DMS114 treated with DMSO at 0.1 percent for 48 hours (cell line): ENCODE results near the gene LEPROT.

Experiments used
- DNase-seq: peaks from one replicate; lab custom pipeline; 2025; ENCODE audit not compliant: unreplicated experiment; lab: John Stamatoyannopoulos, UW

LEPROT gene

DNA sequence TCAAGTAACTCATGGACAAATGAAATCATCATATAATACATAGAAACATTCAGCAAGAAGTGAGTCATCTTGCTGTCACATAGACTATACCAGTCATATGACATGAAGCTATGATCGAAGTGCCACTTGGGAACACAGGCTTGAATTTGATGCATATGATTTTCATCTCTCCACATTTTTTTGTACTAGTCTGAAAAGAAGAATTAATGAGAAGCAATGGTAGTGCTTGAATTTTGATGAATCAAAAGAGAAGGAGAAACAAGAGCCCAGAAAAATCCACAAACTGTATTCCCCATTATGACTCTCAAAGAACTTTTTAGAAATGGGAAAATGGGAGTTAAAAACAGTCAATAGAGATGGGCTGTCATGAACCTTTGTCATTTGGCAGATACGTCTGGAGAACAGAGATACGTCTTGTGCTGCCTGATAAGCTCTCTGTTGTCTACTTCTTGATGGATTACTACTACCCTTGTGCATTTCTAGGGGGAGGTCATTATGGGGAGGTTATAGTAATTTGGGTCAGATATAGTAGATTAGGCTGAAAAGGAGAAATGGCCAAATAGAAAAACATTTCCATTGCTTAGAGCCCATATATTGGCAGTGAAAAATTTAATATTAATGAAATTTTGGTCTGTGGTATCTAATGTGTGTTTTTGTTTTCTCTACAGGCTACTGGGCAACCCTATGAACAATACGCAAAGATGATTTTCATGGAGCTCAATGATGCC lies 8.0 kb upstream of the LEPROT start:
- DNase-seq = no peak

DNA sequence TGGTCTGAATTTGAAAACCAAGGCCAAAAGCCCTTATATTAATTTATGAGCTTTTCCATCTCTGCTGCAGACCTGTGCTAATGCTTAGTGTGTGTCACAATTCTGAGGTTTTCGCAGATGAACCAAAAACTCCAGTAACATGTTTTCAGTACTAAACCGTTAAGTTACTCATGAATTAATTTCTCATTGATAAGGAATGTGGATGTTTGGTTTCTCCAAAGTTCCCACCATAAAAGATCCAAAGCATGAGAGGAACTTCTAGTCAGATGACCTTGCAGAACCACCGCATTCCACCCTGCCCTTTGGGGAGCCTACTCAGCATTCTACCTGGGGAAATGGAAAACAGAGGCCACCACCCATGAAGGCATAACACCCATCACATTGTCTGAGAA lies 7.5 kb upstream of the LEPROT start:
- no peak for DNase-seq

DNA sequence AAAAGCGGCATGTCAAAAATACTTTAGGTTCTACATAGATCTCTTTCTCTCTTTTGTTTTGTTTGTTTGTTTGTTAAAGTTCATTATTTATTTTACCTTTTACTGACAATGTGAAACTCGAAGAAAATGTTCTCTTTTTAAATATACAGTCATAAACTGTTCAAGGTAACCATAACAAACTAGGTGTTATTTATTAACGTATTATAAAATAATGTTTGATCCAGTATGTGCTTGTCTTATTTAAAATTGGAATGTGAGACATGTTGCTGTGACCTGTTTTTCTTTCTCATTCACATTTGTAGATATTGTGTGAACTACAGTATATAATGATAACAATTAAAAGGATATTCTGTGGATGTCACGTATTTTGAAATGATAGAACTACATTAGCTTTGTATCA lies 5.9 kb upstream of the LEPROT start:
- no peak for DNase-seq

DNA sequence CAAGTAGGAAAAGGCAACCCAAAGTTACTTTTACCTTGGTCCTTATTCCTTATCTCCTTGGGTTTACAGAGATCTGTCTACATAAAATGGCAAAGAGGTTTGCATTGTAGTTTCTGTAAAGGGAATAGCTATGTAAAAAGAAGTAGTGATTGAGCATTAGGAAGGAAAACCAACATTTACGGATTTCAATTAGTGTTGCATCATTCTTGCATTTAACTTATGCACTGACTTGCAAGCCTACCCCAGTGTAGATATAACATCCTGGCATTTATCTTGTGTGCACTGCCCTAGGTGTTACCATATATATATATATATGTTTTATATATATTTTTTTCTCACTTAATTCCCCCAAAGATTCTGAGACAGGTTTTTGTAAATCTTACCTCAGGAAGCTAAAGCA lies 3.7 kb upstream of the LEPROT start:
- no peak for DNase-seq

DNA sequence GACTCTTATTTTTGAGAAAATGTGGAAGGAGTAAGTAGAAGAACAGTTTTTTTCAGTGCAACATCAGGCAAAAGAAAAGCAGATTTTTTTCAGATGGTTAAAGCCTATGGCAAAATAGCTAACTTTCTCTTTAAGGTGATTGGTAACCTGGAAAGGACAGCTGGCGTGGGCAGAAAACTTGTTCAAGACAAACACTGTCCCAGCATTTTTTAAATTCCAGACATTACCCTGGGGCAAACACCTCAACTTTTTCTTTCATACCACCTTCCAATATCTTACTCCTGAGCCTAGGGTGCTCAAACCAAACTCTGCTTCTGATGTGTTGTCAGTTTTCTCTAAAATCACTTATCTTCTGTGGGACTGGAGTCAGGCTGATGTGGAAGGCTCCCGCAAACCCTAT lies 2.7 kb upstream of the LEPROT start:
- no peak for DNase-seq

DNA sequence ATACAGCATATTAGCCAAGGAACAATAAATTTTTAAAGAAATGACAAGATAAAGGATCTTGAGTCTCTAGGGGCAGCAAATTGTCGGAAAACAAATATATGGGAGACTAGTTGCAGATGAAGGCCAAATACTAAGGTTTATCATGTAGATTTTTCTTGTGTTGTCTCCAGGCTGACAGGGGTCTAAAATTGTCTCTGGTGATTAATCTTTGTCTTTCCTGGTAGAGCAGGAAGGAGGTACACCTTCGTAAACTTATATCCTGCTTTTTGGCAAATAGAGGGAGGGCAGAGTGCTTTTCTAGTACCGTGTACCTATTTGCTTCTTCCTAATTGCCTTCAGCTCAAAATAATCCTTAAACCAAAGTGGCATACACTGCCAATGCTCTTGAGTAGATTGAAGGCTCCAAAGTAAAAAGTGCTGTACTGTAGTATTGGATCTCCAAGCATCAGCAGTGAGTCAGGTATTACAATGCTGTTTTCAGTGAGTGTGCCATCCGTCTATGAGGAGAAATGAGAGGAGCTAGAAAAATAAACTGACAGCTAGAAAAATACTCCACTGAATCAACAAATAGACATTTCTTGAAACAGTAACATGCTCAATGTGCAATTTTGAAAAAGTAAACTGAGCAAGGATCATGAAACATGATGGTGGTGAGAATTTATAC lies 1.8 kb upstream of the LEPROT start:
- no peak for DNase-seq

DNA sequence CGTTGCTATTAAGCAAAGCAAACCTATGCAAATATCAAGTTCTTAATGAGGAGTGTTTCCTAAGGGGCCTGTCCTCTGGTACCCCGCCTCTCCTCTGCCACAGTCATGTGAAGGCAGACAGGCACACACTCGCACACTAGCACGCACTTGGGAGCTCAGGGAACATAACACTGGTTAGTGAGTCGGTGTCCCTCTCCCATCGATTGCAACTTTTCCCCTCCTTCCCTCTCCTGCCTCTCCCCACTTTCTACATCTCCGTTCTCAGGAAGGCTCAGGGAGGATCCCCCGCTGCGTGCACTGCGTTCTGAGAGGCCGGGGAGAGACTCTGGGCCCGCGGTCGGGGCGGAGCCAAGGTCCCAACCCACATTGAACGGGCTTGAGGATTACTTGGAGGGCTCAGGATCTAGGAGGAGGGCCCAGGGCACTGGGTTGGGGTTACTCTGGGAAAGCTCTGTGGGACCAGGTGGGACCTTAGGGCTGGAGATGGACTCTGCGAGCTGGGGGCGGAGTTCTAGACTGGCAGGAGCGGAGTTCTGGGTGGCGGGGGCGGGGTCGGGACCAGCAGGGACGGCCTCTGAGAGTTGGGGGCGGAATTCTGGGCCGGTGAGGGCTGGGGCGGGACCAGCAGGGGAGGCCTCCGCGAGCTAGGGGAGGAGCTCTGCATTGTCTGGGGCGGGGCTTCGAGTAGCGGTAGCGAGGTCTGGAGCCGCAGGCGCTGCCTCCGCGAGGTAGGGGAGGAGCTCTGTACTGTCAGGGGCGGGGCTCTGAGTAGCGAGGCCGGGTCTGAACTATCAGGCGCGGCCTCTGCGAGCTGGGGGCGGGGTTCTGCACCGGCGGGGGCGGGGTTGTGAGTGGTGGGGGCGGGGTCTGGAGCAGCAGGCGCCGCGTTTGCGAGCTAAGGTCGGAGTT lies 533 bp upstream of the LEPROT start:
- peak; percentile 94 for DNase-seq

DNA sequence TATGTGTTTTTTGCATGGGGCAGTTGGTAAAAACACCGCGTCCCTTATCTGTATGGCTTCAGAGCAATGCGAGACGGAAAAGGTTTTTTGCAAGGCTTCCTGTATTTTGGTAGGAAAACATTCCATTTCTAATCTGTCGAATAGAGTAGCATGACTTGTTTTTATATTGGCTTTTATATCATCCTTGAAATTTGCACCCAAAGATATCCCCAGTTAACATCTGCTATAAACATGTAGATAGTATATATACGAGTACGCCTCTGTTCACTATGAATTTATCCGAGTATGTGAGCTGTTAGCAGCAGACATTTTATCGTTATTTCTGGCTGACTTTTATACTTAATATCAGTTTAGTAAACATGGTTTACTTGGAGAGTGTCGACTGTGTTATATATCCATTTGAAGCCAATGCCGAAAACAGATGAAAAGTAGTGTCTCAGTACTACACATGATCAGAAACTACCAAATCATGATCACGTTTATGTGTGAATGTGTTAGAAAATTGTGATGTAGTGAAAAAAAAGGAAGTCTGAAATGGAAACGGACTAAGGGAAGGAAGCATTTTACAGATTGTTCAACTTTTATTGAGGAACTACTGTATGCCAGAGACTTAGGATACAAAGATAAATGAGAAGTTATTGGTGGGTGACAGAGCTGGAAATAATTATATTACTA lies 1.0 kb downstream of the LEPROT start:
- DNase-seq = no peak

DNA sequence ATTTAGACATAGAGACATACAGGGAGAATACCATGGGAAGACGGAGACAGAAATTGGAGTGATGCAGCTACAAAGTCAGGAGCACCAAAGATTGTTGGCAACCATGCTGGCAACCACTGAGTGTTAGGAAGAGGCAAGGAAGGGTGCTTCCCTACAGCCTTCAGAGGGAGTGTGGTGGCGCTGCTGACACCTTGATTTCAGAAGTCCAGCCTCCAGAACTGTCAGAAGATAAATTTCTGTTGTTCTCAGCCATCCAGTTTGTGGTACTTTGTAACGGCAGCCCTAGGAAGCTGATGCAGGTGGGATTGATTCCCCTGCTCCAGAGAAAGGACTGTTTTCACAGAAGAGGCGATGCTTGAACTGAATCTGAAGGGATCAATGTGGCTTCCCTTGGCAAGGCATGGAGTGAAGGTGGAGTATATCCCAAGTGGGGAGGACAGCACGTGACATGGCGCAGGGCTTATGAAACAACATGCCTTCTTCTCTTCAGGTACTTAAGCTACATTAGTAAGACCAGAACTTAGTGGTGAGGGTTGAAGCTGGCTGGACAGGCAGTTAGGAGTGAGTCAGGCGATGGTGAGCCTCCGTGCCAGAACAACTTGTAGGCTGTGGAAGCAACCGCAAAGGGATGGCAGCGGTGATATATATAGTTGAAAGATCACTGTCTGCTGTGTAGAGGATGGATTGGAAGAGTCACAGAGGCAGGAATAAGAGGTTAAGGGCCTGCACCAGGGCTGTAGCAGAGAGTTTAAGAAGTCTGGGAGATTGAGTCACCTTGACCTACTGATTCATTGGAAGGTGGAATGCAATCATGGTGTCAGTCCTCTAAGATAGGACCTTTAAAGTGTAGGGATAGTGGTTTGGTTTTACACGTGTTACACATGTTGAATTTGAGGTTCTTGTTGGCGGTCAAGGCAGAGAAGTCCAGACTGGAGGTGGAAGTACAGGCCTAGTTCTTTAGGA lies 2.1 kb downstream of the LEPROT start:
- no peak for DNase-seq

DNA sequence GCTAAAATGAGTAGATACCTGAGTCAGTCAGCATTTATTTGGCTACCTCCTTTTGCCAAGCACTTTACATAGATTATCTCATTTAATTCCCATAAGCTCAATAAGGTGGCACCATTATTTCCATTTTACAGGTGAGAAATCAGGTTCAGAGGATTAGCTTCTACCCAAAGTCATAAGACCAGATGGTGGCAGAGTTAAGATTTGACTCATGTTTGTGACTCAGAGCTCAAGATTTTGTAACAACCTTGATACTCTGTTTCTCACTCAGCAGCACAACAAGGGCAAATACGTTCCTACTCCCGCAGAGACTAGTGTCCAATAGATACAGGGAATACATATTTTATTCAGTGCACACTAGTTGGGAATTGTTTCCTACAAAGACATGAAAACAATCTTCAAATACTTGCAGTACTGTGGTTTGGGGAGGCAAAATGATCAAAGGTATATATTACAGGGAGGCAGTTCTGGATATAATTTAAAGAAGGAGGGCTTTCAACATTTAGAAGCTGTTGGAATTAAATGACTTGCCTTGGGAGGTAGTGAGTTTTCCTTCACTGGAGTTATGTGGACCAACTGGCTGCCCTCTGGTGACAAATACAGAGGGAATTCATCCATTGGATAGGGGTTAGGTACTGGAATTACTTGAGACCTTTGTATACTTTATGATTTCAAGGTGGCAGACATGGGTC lies 3.6 kb downstream of the LEPROT start:
- no peak for DNase-seq

DNA sequence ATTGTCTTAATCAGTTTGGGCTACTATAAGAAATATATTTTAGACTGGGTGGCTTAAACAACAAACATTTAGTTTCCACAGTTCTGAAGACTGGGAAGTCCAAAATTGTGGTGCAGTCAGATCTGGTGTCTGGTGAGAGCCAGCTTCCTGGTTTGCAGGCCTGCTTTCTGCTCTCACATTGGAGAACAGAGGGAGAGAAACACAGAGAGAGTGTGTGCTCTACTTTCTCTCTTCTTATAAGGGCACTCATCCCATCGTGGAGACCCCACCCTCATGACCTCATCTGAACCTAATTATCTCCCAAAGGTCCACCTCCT lies 4.1 kb downstream of the LEPROT start:
- no peak for DNase-seq

DNA sequence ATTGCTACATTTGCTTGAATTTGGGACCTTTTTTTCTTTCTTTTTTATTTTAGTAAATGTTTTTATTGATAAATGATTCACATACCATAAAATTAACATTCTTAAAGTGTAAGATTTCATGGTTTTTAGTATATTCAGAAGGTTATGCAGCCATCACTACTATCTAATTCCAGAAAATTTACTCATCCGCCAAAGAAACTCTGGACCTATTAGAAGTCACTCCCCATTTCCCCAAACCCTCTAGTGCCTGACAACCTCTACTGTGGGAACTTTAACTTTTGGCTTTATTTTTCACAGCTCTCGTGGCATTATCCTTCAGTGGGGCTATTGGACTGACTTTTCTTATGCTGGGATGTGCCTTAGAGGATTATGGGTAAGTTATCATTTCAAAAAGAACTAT lies 4.5 kb downstream of the LEPROT start:
- no peak for DNase-seq

DNA sequence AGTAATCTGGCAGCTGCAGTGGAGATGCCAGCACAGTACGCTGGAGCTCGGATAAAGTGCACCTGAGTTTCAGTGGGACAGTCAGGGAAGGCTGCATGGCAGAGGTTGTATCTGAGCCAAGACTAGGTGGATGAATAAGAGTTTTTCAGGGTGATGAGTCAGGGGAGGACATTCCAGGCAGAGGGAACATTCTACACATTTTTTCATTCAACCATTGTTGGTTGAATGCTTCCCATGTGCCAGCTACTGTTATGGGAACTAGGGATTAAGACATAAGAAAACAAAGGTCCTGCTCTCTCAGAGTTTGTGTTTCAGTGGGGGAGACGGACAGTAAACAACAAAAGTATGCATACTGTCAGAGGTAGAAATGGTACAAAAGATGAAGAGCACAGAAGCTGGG lies 5.2 kb downstream of the LEPROT start:
- DNase-seq = no peak

DNA sequence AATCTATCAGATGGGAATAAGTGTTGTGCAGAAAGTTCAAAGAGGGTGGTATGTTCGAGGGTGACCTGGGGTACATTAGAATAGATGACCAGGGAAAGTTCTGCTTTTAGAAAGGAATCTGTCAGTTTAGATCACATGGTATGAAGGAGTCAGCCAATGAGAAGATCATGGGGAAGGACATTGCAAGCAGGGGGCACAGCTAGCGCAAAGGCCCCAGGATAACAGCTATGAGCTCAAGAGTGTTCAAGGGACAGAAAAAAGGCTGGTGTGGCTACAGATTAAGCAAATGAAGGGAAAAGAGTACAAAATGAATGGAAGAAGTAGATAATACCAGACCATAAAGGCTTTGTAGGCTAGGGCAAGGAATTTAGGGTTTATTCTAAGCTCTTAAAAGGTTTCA lies 8.6 kb downstream of the LEPROT start:
- no peak for DNase-seq

DNA sequence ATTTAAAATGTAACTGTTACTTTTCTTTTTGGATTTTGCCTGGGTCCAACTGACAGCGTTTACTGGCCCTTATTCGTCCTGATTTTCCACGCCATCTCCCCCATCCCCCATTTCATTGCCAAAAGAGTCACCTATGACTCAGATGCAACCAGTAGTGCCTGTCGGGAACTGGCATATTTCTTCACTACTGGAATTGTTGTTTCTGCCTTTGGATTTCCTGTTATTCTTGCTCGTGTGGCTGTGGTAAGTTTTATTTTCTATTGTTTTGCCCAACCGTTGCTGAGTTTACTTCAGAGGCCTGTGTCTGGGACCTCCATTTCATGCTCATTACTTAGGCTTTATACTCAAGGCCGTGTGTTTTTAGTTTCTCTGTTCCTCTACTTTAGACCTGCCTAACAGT lies 9.3 kb downstream of the LEPROT start:
- DNase-seq = no peak

DNA sequence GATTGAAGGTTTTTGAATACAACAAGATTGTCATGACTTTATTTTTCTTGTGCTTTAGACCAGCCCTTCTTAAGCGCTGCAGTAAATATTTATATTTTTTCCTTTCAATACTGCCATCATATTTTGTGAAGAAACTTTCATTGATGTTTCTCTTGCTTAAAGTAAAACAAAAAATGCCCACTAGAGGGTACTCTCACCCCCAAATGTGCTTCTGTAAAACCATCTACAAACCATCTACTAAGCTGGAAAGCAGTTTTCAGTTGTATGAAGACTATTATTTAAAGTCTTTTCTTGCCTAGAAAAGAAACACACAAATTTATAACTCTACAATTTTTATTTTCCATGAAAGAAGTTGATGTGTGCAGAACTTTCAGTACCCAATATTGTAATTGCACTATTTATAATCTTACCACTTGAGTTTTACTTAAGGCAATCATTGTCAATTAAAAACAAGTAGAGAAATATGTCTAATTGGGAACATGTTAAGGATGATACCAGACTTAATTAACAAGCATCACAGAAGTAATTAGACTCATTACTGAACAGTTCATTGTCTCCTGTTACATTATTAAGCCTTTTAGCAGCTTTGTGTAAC lies 10.7 kb downstream of the LEPROT start:
- DNase-seq = peak; percentile 20

DNA sequence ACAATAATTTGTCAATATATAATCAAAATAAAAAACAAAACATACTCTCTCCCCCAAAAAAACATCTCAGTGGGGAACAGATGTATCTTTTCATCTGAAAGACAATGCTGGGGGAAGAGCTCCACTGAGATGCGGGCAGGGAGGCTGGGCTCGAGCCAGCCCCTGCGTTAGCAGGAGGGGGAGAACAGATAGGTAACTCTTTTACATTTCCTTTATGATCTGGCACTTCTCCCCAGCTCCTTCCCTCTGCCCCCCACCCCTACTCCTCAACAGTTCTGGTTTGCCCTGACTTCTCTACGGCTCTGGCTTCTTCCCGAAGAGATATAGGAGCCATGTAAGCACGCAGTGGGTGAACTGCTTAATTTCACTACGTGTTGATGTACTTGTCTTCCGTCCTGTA lies 12.4 kb downstream of the LEPROT start:
- DNase-seq = no peak

DNA sequence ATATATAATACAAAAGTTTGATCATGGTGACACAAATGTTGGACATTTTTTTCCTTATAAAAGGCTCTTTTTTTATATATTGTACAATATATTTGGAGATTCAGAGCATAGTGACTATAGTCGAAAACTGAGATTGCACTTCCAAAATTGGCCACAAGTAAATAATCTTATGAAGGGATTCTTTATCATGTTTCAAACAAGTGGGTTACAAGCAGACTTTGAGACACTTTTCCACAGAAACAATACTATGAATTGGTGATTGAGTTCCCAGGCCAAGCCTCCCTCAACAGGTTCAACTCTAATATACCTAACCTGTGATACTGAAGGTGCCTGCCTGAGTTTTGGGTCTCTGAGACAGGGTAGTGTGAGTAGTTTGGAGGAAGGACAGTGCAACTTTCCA lies 13.8 kb downstream of the LEPROT start:
- DNase-seq = no peak

DNA sequence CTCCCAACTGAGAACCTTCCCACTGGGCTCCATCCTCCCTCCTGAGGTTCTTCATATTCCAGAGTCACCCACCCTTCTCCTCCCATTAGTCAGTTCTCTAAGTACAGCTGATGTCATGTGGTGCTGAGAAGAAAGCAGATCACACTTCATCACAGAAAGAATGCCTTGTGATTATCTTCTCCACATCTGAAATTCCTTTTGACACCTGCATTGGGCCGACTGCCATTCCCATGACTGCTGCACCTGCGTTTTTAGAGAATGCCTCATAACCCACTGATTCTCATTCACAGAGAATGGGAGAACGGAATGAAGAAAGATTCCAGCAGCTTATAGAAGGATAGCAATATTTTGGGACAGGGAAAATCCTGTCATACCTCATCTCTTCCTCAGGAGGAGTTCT lies 14.3 kb downstream of the LEPROT start:
- no peak for DNase-seq
